Measurements from ENCODE around the gene SNX2. TPM values are rescaled to one million over a fixed set of nuclear protein-coding genes. Genes with fewer than 3 reads are reported as not detected.

Gene SNX2
- polyA plus RNA-seq, 1 experiment: 23.5 TPM

DNA sequence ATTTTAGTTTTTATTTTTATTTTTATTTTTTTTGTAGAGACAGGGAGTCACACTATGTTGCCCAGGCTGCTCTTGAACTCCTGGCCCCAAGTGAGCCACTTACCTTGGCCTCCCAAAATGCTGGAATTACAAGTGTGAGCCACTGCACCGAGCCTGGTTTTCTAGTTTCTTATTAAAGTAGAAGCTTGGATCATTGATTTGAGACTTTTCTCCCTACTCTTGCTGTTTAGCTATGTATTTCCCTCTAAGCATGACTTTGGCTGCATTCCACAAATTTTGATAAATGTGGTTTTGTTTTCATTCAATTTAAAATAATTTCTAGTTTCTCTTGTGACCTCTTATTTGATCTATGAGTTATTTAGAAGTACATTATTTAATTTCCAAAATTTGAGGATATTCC, 10.4 kb downstream of the SNX2 start:
- TF ChIP-seq CTCF (IDR thresholded peaks at IDR 0.05; ENCODE audit: insufficient read depth, low read depth, low read length): no peak
- Histone ChIP-seq H3K27me3 (ENCODE audit: control insufficient read depth, insufficient read depth, low read length) (no peaks in the 10 kb centered on the region), H3K4me3 (ENCODE audit: low read depth, low read length) (no peak overlapping the region), H3K36me3 (ENCODE audit: control insufficient read depth, insufficient read depth, low read length) (no peaks in the 10 kb centered on the region)
- DNase-seq (ENCODE audit: low read depth): no peak
- ChIA-PET POLR2A (no interaction called here), CTCF (interaction anchor here (1.1 kb wide), 1 partner anchor 10 kb away, joined by 5 read pairs; the partner anchor contains the start of gene SNX2)

DNA sequence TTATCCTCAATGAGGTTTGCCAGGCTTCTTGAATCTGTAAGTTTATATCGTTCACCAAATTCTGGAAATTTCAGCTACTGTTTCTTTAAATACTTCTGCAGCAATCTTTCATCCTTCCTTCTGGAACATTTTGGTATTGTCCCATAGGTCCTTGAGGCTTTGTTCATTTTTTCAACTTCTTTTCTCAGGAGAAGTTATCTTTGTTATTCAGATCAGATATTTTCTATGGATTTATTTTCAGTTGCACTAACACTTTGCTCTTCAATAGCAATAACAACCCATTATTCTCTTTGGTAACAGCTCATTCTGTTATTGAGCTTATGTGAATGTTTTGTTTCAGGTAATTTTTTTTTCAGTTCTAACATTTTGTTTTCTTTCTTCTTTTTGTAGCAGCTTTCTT, 13.5 kb downstream of the SNX2 start:
- Histone ChIP-seq H3K27me3 (ENCODE audit: control insufficient read depth, insufficient read depth, low read length) (no peaks in the 10 kb centered on the region), H3K4me3 (ENCODE audit: low read depth, low read length) (no peak overlapping the region), H3K36me3 (ENCODE audit: control insufficient read depth, insufficient read depth, low read length) (no peaks in the 10 kb centered on the region)
- ChIA-PET POLR2A (no interaction called here), CTCF (interaction anchor here (2.9 kb wide), 1 partner anchor 9 kb away, joined by 8 read pairs; no protein-coding TSS in a partner anchor)
- TF ChIP-seq CTCF (IDR thresholded peaks at IDR 0.05; ENCODE audit: insufficient read depth, low read depth, low read length): no peak
- no peak for DNase-seq (ENCODE audit: low read depth)

- no peaks in the 10 kb centered on the region for H3K36me3 ChIP-seq (ENCODE audit: control insufficient read depth, insufficient read depth, low read length)
- ChIA-PET POLR2A (no interaction called here), CTCF (interaction anchor here (2.9 kb wide), 1 partner anchor 10 kb away, joined by 8 read pairs; no protein-coding TSS in a partner anchor)
- DNase-seq (ENCODE audit: low read depth): no peak
- H3K27me3 ChIP-seq (ENCODE audit: control insufficient read depth, insufficient read depth, low read length): no peaks in the 10 kb centered on the region
- H3K4me3 ChIP-seq (ENCODE audit: low read depth, low read length): no peak overlapping the region
- TF ChIP-seq CTCF (IDR thresholded peaks at IDR 0.05; ENCODE audit: insufficient read depth, low read depth, low read length): no peak
Observed at GRCh38 chr5:122788996-122789395, 14.1 kb downstream of the SNX2 start.

- Histone ChIP-seq H3K36me3 (ENCODE audit: control insufficient read depth, insufficient read depth, low read length) (no peaks in the 10 kb centered on the region), H3K4me3 (ENCODE audit: low read depth, low read length) (no peak overlapping the region), H3K27me3 (ENCODE audit: control insufficient read depth, insufficient read depth, low read length) (no peaks in the 10 kb centered on the region)
- DNase-seq (ENCODE audit: low read depth): no peak
- ChIA-PET CTCF (interaction anchor here (0.6 to 2.9 kb wide), 3 partner anchors 10 to 110 kb away, joined by 3 to 8 read pairs (median 3); no protein-coding TSS in a partner anchor), POLR2A (no interaction called here)
- no peak for TF ChIP-seq CTCF (IDR thresholded peaks at IDR 0.05; ENCODE audit: insufficient read depth, low read depth, low read length)
Observed at GRCh38 chr5:122789461-122790171, 14.7 kb downstream of the SNX2 start.

GRCh38 chr5:122790354-122791103, 15.6 kb downstream of the SNX2 start:
- Histone ChIP-seq H3K4me3 (ENCODE audit: low read depth, low read length) (no peak overlapping the region), H3K36me3 (ENCODE audit: control insufficient read depth, insufficient read depth, low read length) (no peaks in the 10 kb centered on the region), H3K27me3 (ENCODE audit: control insufficient read depth, insufficient read depth, low read length) (no peaks in the 10 kb centered on the region)
- TF ChIP-seq CTCF (IDR thresholded peaks at IDR 0.05; ENCODE audit: insufficient read depth, low read depth, low read length): no peak
- CTCF ChIA-PET: interaction anchor here (0.6 to 0.7 kb wide), 4 partner anchors 35 to 109 kb away, joined by 3 to 5 read pairs (median 4); no protein-coding TSS in a partner anchor
- DNase-seq (ENCODE audit: low read depth): no peak
- POLR2A ChIA-PET: no interaction called here
